GM19438 (cell line): Measurements from ENCODE around the gene CELF5.
"Not testable (repeated sequence)": the region's sequence is repeated elsewhere in the genome, so short reads cannot be mapped to it uniquely, and the experiment has no call there.

Experiments used
- ATAC-seq: cut with Tn5 transposase; IDR thresholded peaks from one replicate; pipeline ENCODE4 v1.9.1; 2021; ENCODE audit warnings: low read depth; ENCODE audit not compliant: unreplicated experiment

Gene CELF5

GRCh38 chr19:3314962-3315675, 90.7 kb downstream of the CELF5 start:
- ATAC-seq = no peak

DNA sequence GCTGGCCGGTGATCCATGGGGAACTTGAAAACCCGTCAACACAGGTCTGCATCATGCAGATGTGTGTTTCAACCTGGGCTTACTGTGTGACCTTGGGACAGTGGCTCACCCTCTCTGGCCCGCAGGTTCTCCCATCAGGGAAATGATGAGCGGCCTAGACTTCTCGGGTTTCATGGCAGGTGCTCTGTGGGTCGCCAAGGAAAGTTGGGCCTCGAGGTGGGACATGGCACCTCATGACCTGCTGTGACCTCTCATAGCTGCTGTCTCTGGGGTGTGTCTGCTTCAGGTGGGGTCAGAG, 91.2 kb downstream of the CELF5 start:
- no peak for ATAC-seq

- ATAC-seq = no peak
Observed at GRCh38 chr19:3316132-3316648, 91.7 kb downstream of the CELF5 start.

- no peak for ATAC-seq
Observed at GRCh38 chr19:3316659-3317207, 92.3 kb downstream of the CELF5 start.

DNA sequence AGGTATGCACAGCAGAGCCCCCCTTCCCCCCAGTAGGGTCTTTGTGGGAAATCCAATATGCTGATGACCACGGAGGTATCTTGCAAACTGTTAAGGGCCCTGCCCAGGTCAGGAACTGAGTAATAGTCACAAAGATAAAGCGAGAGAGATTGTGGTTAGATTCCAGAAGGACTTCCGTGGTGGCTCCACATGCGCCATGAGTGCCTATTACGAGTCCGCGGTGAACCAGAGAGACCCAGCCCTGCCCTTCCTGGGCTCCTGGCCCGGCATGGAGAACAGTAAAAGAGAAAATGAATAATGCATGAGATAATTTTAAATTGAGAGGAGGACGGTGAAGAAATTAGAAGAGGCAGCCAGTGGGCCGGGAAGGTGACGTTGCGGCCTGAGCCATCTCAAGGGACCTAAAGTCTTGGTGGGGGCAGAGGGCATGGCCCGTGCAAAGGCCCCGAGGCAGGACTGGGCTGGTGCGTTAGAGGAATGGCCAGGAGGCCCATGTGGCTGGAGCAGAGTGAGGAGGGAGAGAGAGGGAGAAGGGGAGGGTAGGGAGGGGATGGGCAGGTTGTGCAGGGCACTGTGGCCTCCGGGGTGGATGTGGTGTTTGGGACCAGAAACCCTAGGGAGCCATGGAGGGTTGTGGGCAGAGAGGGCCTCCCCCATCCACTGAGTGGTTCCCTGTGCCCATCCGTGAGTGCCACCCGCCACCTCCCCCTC, 95.3 kb downstream of the CELF5 start:
- ATAC-seq = no peak

GRCh38 chr19:3320354-3320670, 95.9 kb downstream of the CELF5 start:
- ATAC-seq = no peak

DNA sequence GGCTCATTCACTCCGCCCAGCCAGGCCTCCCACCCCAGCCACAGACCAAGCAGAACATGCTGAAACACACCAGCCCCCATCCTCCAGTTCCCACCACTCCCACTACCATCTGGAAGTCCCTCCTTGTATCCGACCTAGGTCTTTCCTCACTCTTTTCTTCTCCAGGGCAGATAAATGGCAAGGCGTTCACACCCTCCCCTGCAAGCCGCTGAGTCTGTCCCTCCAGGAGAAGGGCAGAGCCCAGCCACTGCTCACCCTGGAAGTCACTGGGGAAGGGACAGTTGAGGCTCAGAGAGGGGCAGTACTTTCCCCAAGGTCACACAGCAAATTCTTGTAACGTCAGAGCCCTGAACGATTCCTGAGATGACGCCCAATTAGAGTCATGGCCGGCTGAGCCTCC, 96.4 kb downstream of the CELF5 start:
- no peak for ATAC-seq

GRCh38 chr19:3321696-3322095, 97.2 kb downstream of the CELF5 start:
- ATAC-seq = no peak

DNA sequence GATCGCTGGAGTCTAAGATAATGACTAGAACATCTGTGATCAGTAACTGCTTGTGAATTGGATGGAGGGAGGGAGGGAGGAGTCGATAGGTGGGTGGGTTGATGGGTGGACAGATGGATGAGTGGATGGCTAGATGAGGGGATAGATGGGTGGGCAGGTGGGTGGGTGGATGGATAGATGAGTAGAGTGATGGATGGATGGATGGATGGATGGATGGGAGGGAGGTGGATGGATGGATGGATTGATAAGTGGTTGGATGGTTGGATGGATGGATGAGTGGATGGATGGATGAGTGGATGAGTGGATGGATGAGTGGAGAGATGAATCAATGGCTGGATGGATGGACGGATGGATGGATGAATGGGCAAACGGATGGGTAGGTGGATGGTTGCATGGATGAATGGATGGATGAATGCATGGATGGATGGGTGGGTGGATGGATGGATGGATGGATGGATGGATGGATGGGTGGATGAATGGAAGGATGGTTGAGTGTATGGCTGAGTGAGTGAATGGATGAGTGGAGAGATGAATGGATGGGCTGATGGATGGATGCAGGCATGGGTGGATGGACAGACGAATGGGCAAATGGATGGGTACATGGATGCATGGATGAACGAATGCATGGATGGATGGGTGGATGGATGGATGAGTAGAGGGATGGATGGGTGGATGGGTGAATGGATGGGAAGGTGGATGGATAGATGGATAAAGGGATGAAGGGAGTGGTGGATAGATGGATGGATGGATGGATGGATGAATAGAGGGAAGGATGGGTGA, 97.9 kb downstream of the CELF5 start:
- ATAC-seq = no peak

GRCh38 chr19:3323026-3323425, 98.6 kb downstream of the CELF5 start:
- ATAC-seq = no peak

- no peak for ATAC-seq
Observed at GRCh38 chr19:3323658-3324057, 99.2 kb downstream of the CELF5 start.

GRCh38 chr19:3324405-3324856, 100.0 kb downstream of the CELF5 start:
- ATAC-seq = no peak

- no peak for ATAC-seq
Observed at GRCh38 chr19:3325451-3325850, 101.0 kb downstream of the CELF5 start.

GRCh38 chr19:3328743-3329142, 104.3 kb downstream of the CELF5 start:
- ATAC-seq = no peak

GRCh38 chr19:3330047-3330446, 105.6 kb downstream of the CELF5 start:
- no peak for ATAC-seq

DNA sequence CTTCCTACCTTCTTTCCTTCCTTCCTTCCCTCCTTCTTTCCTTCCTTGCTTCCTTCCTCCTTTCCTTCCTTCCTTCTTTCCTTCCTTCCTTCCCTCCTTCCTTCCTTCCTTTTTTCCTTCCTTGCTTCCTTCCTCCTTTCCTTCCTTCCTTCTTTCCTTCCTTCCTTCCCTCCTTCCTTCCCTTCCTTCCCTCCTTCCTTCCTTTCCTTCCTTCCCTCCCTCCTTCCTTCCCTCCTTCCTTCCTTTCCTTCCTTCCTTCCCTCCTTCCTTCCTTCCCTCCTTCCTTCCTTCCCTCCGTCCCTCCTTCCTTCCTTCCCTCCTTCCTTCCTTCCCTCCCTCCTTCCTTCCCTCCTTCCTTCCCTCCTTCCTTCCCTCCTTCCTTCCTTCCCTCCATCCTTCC, 107.8 kb downstream of the CELF5 start:
- ATAC-seq = not testable (repeated sequence)

GRCh38 chr19:3333020-3333583, 108.6 kb downstream of the CELF5 start:
- ATAC-seq = no peak

DNA sequence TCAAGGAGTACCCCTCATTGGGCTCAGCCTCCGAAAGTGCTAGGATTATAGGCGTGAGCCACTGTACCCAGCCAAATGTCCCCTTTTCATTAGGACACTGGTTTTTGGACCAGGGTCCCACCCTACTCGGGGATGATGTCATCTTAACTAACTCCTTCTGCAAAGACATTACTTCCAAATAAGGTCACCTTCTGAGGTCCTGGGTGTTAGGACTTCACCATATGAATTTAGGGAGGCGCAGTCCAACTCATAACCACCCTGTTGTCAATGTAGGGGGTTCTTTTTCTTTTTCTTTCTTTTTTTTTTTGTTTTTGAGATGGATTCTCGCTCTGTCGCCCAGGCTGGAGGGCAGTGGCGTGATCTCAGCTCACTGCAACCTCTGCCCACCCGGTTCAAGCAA, 109.2 kb downstream of the CELF5 start:
- ATAC-seq = no peak

DNA sequence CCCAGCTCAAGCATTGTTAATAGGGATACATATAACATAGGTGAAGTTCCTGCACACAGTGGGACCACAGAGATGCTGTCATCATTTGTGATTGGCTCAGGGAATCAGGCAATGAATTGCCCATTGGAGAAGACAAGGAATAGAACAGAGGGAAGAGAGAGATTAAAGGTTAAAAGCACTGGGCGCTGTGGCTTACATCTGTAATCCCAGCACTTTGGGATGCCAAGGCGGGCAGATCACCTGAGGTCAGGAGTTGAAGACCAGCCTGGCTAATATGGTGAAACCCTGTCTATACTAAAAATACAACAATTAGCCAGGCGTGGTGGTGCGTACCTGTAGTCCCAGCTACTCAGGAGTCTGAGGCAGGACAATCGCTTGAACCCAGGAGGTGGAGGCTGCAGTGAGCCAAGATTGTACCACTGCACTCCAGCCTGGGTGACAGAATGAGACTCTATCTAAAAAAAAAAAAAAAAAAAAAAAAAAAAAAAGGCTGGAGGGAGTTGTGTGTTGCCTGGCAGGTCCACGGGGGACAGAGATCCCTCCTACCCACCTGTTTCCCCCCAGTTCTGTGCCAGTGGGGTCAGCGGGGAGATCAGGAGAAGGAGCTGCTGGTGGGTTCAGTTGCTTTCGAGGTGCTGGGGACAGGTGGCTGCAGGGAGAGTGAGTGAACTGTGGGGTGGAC, 110.4 kb downstream of the CELF5 start:
- ATAC-seq = not testable (repeated sequence)
